Stimulated activated naive CD4-positive, alpha-beta T cell (primary cell): Measurements from ENCODE around the gene CLDN5.
"Not testable (repeated sequence)": the region's sequence is repeated elsewhere in the genome, so short reads cannot be mapped to it uniquely, and the experiment has no call there.

Source experiments
- DNase-seq, 6 experiments: peaks; one replicate each; lab custom pipeline; 2025; lab: John Stamatoyannopoulos, UW

CLDN5 gene

GRCh38 chr22:19548427-19548826 lies 24.2 kb upstream of the CLDN5 start:
- DNase-seq = not testable (repeated sequence)

GRCh38 chr22:19547620-19548019 lies 23.4 kb upstream of the CLDN5 start:
- no peak for DNase-seq

- no peak for DNase-seq
Measured at GRCh38 chr22:19546680-19547079, 22.5 kb upstream of the CLDN5 start.

GRCh38 chr22:19545935-19546207 lies 21.7 kb upstream of the CLDN5 start:
- no peak for DNase-seq

- DNase-seq = no peak
Measured at GRCh38 chr22:19543970-19544708, 19.9 kb upstream of the CLDN5 start.

GRCh38 chr22:19540394-19540793 lies 16.2 kb upstream of the CLDN5 start:
- DNase-seq = no peak

GRCh38 chr22:19537941-19538488 lies 13.8 kb upstream of the CLDN5 start:
- DNase-seq = no peak

GRCh38 chr22:19536564-19536963 lies 12.4 kb upstream of the CLDN5 start:
- DNase-seq = no peak

GRCh38 chr22:19535001-19535400 lies 10.8 kb upstream of the CLDN5 start:
- DNase-seq = no peak

- no peak for DNase-seq
Measured at GRCh38 chr22:19533857-19534256, 9.6 kb upstream of the CLDN5 start.

GRCh38 chr22:19533049-19533626 lies 8.9 kb upstream of the CLDN5 start:
- no peak for DNase-seq

GRCh38 chr22:19531327-19531726 lies 7.1 kb upstream of the CLDN5 start:
- not testable (repeated sequence) for DNase-seq

- no peak for DNase-seq
Measured at GRCh38 chr22:19530751-19531150, 6.5 kb upstream of the CLDN5 start.

GRCh38 chr22:19529811-19530210 lies 5.6 kb upstream of the CLDN5 start:
- DNase-seq = no peak

GRCh38 chr22:19527861-19528417 lies 3.7 kb upstream of the CLDN5 start:
- DNase-seq = no peak

GRCh38 chr22:19527321-19527721 lies 3.1 kb upstream of the CLDN5 start:
- no peak for DNase-seq

GRCh38 chr22:19526702-19527111 lies 2.5 kb upstream of the CLDN5 start:
- no peak for DNase-seq

- DNase-seq = no peak
Measured at GRCh38 chr22:19526076-19526701, 2.0 kb upstream of the CLDN5 start.

GRCh38 chr22:19525666-19526065 lies 1.5 kb upstream of the CLDN5 start:
- no peak for DNase-seq

GRCh38 chr22:19525116-19525660 lies 978 bp upstream of the CLDN5 start:
- DNase-seq = no peak

- peak in 2 of 6 experiments; percentile 31 to 56 for DNase-seq
Measured at GRCh38 chr22:19523240-19524169, 705 bp downstream of the CLDN5 start.

GRCh38 chr22:19522881-19523239 lies 1.4 kb downstream of the CLDN5 start:
- DNase-seq = no peak
